Heart right ventricle (tissue), 16 donors: ENCODE results near the gene CLNS1A. TPM values are rescaled to one million over a fixed set of nuclear protein-coding genes. Genes with fewer than 3 reads are reported as not detected.

ENCODE experiments used
- ATAC-seq, 8 donors: fragments of 200-7000 bp; cut with Tn5 transposase; one replicate each; pipeline ENCODE4 v1.9.1; 2020; ENCODE audit warnings: mild to moderate bottlenecking in 8 of 8, moderate library complexity in 8 of 8, moderate number of reproducible peaks in 1 of 8
- DNase-seq, 2 donors: peaks; one replicate each; pipeline ENCODE4 v3.0.0-alpha.2; 2020
- H3K27ac ChIP-seq, 10 donors: fragments of 200-600 bp; sonication (generic) in 2 of 10; one replicate each; pipeline versions ENCODE4 v1.5.0 to v1.8.0; 2020 to 2022; ENCODE audit warnings: mild to moderate bottlenecking in 3 of 10
- H3K27me3 ChIP-seq, 7 donors: fragments of 200-600 bp; one replicate each; pipeline ENCODE4 v1.8.0; 2021 to 2022; ENCODE audit warnings: mild to moderate bottlenecking in 2 of 7
- H3K36me3 ChIP-seq, 9 donors: fragments of 200-600 bp; sonication (generic) in 1 of 9; one replicate each; pipeline versions ENCODE4 v1.5.0 to v1.8.0; 2020 to 2022; ENCODE audit warnings: mild to moderate bottlenecking in 2 of 9
- H3K4me1 ChIP-seq, 9 donors: fragments of 200-600 bp; sonication (generic) in 1 of 9; one replicate each; pipeline versions ENCODE4 v1.5.0 to v1.8.0; 2020 to 2022; ENCODE audit warnings: mild to moderate bottlenecking in 4 of 9
- H3K4me3 ChIP-seq, 10 donors: fragments of 200-600 bp; sonication (generic) in 2 of 10; one replicate each; pipeline versions ENCODE4 v1.5.0 to v1.8.0; 2020 to 2022; ENCODE audit warnings: mild to moderate bottlenecking in 7 of 10, moderate library complexity in 2 of 10
- H3K9me3 ChIP-seq, 11 donors: fragments of 200-600 bp in 10 of 11; sonication (generic) in 2 of 11; one replicate each; pipeline versions ENCODE4 v1.5.0 to v1.8.0; 2013 to 2022; ENCODE audit warnings: mild to moderate bottlenecking in 2 of 11, control low read depth in 1 of 11, moderate library complexity in 1 of 11
- WGBS, 2 donors: extraction: QIAGEN DNeasy Blood & Tissue Kit; methylation state at CpG; one replicate each; pipeline ENCODE4 v1.1.7; 2013; ENCODE audit warnings: inconsistent platforms in 1 of 2; 5-methylcytosine and 5-hydroxymethylcytosine counted together
- intact Hi-C, 10 donors: fragments of 100-400 bp; cut with DNase I; formaldehyde crosslinking; loops; one replicate each; pipeline versions ENCODE4 v1.11.1 to v1.14.2; 2022
- polyA plus RNA-seq, 2 donors: library from polyadenylated mRNA; stranded (reverse); fragments of 200-250 nt; gene quantifications; one replicate each; pipeline ENCODE4 v1.2.3, GENCODE V29; 2013
- total RNA-seq, 10 donors: library from RNA; stranded (reverse); fragmentation: NEBNext Ultra II Directional in 3 of 10; extraction: Animal tissue kit (Norgen Biotek cat#: 25700) in 3 of 10; gene quantifications; one replicate each; pipeline versions ENCODE4 v1.2.1 to v1.2.4, GENCODE V29; 2021 to 2023
- TF ChIP-seq, protein P1 (sequence below), 9 donors: fragments of 200-600 bp; sonication (generic) in 2 of 9; IDR thresholded peaks; one replicate each; pipeline versions ENCODE4 v1.5.0 to v1.8.0; 2021 to 2022; ENCODE audit warnings: antibody characterized with exemption in 9 of 9, mild to moderate bottlenecking in 5 of 9, moderate library complexity in 1 of 9
- donor health status: Arrhythmogenic right ventricular cardiomyopathy.
- donor health status: ischemic (EF 13 %, LVEDD 7.1; RV severe dilation, severe dysfunction).
- donor health status: healthy with polysubstance abuse.
- donor health status: DM: no; HTN: yes; CAD: no.
- donor health status: DM: no; HTN: no; CAD: no.
- donor health status: ischemic (EF 25% LVEDD 6.9; RV normal size, moderate dysfunction).
- donor health status: ischemic (EF 25% LVEDD 5.7; RV mildly dilated, moderate dysfunction).
- donor health status: healthy.
- donor health status: DM: yes; HTN: yes; CAD: no.
- donor health status: Ischemic cardiomyopathy.
- donor health status: ischemic (EF 35%, LVEDD 5.7; RV mildly dilated, moderate dysfunction).
- donor health status: nonischemic (EF 11% LVEDD 7.7; RV severe dilation, severe dysfunction).
- donor health status: DM: yes; HTN: yes; CAD: no.
- donor health status: PGD.
- donor health status: ischemic (EF 29% LVEDD 5.4; RV normal size, mild dysfunction).
- donor health status: nonischemic (EF 23%, LVEDD 6.1; RV moderate dilation, normal function).

Gene CLNS1A
- total and polyA plus RNA-seq, 12 donors, result 33.0 to 85.9 (median 75.8) TPM

DNA sequence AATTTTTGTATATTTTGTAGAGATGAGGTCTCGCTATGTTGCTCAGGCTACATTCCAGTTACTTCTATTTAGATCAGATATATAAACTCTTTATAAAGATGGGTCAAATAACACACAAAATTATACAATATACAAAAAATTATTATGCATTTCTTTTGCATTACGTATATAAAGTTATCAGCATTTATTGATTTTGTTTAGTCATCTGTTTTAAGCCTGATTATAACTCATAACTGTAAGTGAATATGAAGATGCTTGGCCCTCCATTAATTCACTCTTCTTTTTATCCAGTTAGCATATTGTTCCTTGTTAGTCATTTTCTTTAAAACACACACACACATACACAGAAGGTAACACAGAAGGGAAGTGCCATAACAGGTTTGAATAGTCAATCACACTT, 33.3 kb downstream of the CLNS1A start:
- H3K36me3 ChIP-seq, result peaks cover 0 to 54% (median 0%) of the 10 kb centered on the region in 9 donors
- DNase-seq (no peak), ATAC-seq (no peak)
- no peak overlapping the region for H3K4me3 ChIP-seq
- TF ChIP-seq, protein P1, sequence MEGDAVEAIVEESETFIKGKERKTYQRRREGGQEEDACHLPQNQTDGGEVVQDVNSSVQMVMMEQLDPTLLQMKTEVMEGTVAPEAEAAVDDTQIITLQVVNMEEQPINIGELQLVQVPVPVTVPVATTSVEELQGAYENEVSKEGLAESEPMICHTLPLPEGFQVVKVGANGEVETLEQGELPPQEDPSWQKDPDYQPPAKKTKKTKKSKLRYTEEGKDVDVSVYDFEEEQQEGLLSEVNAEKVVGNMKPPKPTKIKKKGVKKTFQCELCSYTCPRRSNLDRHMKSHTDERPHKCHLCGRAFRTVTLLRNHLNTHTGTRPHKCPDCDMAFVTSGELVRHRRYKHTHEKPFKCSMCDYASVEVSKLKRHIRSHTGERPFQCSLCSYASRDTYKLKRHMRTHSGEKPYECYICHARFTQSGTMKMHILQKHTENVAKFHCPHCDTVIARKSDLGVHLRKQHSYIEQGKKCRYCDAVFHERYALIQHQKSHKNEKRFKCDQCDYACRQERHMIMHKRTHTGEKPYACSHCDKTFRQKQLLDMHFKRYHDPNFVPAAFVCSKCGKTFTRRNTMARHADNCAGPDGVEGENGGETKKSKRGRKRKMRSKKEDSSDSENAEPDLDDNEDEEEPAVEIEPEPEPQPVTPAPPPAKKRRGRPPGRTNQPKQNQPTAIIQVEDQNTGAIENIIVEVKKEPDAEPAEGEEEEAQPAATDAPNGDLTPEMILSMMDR (IDR thresholded peaks at IDR 0.05), result no peak
- no peaks in the 10 kb centered on the region for H3K27me3 ChIP-seq
- H3K27ac ChIP-seq, result no peak overlapping the region
- peaks cover 0 to 14% (median 6%) of the 10 kb centered on the region in 9 donors for H3K4me1 ChIP-seq
- intact Hi-C loops, result no loop called here
- 99% methylated on average over 2 of the region's 2 CpGs for WGBS, 2 donors
- no peaks in the 10 kb centered on the region for H3K9me3 ChIP-seq

DNA sequence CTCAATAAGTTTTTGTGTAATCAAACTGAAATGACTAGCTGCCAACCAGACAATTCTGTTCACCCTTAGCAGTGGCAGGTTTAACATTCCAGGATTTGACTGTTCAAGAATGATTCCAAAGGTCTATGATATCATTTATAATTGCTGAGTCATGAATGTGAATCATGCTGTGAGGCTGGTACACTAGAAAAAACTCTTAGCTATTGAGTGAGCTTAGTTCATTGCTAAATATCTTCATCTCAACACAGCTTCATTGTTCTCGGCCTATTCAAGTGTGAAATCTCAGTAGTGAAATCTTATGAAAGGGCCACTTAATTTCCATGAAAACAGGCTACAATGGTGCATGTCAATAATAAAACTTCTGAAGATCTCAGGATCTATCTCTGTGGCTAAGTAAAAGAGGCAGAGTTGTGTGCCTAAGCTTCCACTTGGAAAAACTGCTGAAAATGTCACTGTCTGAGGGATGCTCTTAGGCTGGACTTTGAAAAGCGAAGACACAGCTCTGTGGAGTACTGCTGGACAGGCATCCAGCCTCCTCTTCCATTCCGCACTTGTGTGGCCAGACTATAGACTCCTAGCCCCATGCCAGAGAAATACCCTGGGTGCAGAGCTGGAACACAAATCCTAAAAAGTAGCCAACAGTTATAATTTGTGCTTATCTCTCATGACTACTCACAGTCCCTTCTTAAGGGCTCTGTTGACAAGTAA, 35.1 kb downstream of the CLNS1A start:
- Histone ChIP-seq H3K9me3 (no peaks in the 10 kb centered on the region), H3K4me1 (peaks cover 0 to 14% (median 6%) of the 10 kb centered on the region in 9 donors), H3K36me3 (peaks cover 0 to 37% (median 0%) of the 10 kb centered on the region in 9 donors), H3K27ac (peak overlapping the region in 3 of 10 donors; percentile 19 to 44 (median 33)), H3K27me3 (no peaks in the 10 kb centered on the region), H3K4me3 (no peak overlapping the region)
- DNase-seq (no peak), ATAC-seq (peak in 3 of 8 donors; percentile 56 to 88 (median 77))
- 71 to 72% methylated on average over 3 of the region's 3 CpGs for WGBS, 2 donors
- TF ChIP-seq, protein P1 (IDR thresholded peaks at IDR 0.05), result no peak
- intact Hi-C loops, result no loop called here

DNA sequence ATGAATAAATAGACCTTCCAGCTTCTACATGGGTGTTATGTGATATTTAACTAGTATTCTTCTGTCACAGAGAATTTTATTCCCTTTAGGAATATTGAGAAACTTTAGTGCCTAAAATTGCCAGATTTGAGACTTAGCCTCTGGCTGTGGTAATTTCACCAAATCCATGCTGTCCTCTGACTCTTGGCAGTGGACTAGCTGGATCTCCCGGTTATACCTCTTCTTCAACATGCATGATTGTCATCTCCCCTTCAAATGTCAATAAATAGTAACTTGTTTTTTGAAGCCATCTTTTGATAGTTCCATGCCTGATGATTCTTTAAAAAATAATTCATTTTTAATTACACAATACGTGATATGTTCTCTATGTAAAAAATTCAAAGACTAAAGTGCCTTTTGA, 39.4 kb downstream of the CLNS1A start:
- TF ChIP-seq, protein P1 (IDR thresholded peaks at IDR 0.05), result no peak
- Histone ChIP-seq H3K4me3 (no peak overlapping the region), H3K9me3 (no peaks in the 10 kb centered on the region), H3K36me3 (peaks cover 0 to 6% (median 0%) of the 10 kb centered on the region in 9 donors), H3K4me1 (peaks cover 0 to 14% (median 6%) of the 10 kb centered on the region in 9 donors), H3K27ac (no peak overlapping the region), H3K27me3 (no peaks in the 10 kb centered on the region)
- no peak for DNase-seq
- 92 to 95% methylated on average over 2 of the region's 2 CpGs for WGBS, 2 donors
- ATAC-seq, result no peak
- intact Hi-C loops, result no loop called here

DNA sequence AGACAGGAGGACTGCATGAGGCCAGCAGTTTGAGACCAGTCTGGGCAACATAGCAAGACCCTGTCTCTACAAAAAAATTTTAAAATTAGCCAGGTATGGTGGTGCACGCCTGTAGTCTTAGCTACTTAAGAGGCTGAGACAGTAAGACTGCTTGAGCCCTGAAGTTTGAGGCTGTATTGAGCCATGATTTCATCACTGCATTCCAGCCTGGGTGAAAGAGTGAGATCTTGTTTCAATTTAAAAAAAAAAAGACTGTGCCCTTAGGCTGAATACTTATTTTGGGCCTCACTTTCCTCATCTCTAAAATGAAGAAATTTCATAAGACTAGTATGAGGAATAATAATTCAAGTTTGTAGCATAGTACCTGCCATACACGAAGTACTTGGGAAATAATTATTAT, 41.0 kb downstream of the CLNS1A start:
- no peaks in the 10 kb centered on the region for H3K9me3 ChIP-seq
- peaks cover 0 to 2% (median 0%) of the 10 kb centered on the region in 9 donors for H3K4me1 ChIP-seq
- TF ChIP-seq, protein P1 (IDR thresholded peaks at IDR 0.05), result no peak
- intact Hi-C loops, result no loop called here
- no peaks in the 10 kb centered on the region for H3K27me3 ChIP-seq
- H3K4me3 ChIP-seq, result no peak overlapping the region
- ATAC-seq (no peak), DNase-seq (no peak)
- 95 to 97% methylated on average over 2 of the region's 2 CpGs for WGBS, 2 donors
- no peak overlapping the region for H3K27ac ChIP-seq
- H3K36me3 ChIP-seq, result peaks cover 0 to under 1% (median 0%) of the 10 kb centered on the region in 9 donors
